Measurements from ENCODE around the gene CCDC102A. TPM values are rescaled to one million over a fixed set of nuclear protein-coding genes. Genes with fewer than 3 reads are reported as not detected.

Gene CCDC102A
- total and polyA plus RNA-seq, 2 of the 13 experiments (the other 11 are each of a cell fraction or from before 2014, with no cell fraction given): 2.1 to 2.8 TPM

GRCh38 chr16:57479976-57480753 lies 56.2 kb downstream of the CCDC102A start (continued):
- TF ChIP-seq ZFP91 (CRISPR knock-in tag; IDR thresholded peaks at IDR 0.05; ENCODE audit: borderline replicate concordance) (peak; percentile 37), TFAP4 (IDR thresholded peaks at IDR 0.05; ENCODE audit: borderline replicate concordance, low read depth) (peak; percentile 54; the same call in 1 of the 2 replicates), ZNF564 (CRISPR knock-in tag; IDR thresholded peaks at IDR 0.05) (no peak), ATM (IDR thresholded peaks at IDR 0.05; ENCODE audit: borderline replicate concordance) (no peak), BRCA1 (CRISPR knock-in tag; IDR thresholded peaks at IDR 0.05) (peak; percentile 41; the same call in 1 of the 2 replicates), ZSCAN30 (CRISPR knock-in tag; IDR thresholded peaks at IDR 0.05) (no peak), PLRG1 (conservative IDR thresholded peaks at IDR 0.05) (no peak), NONO (IDR thresholded peaks at IDR 0.05) (no peak), NONO (CRISPR knock-in tag; conservative IDR thresholded peaks at IDR 0.05) (peak; percentile 77), ZSCAN9 (CRISPR knock-in tag; IDR thresholded peaks at IDR 0.05; ENCODE audit: borderline replicate concordance) (peak; percentile 83; the same call in 1 of the 2 replicates), MAX (IDR thresholded peaks at IDR 0.05) (peak; percentile 66), ZBTB3 (CRISPR knock-in tag; IDR thresholded peaks at IDR 0.05; ENCODE audit: borderline replicate concordance, low read depth) (peak; percentile 53; the same call in 1 of the 2 replicates), ZNF547 (CRISPR knock-in tag; IDR thresholded peaks at IDR 0.05) (0 out of 2 replicates have a peak, but pooled peaks have one; percentile 21), NFATC3 (CRISPR knock-in tag; IDR thresholded peaks at IDR 0.05) (no peak), PATZ1 (CRISPR knock-in tag; IDR thresholded peaks at IDR 0.05) (peak; percentile 98), CENPT (CRISPR knock-in tag; IDR thresholded peaks at IDR 0.05; ENCODE audit: low read depth) (no peak), ZNF3 (CRISPR knock-in tag; IDR thresholded peaks at IDR 0.05) (peak; percentile 41; the same call in 1 of the 2 replicates), MYC (CRISPR knock-in tag; IDR thresholded peaks at IDR 0.05; ENCODE audit: borderline replicate concordance) (peak; percentile 64; the same call in 1 of the 2 replicates), SRY (CRISPR knock-in tag; IDR thresholded peaks at IDR 0.05) (peak; percentile 69; the same call in 1 of the 2 replicates), ELF1 (CRISPR knock-in tag; IDR thresholded peaks at IDR 0.05) (peak; percentile 92), ZBTB7B (CRISPR knock-in tag; IDR thresholded peaks at IDR 0.05) (no peak), ZNF556 (CRISPR knock-in tag; IDR thresholded peaks at IDR 0.05; ENCODE audit: borderline replicate concordance) (peak; percentile 47; the same call in 1 of the 2 replicates), RBM39 (IDR thresholded peaks at IDR 0.05; ENCODE audit: low read depth, low read length, poor library complexity, severe bottlenecking) (peak; percentile 81)
- TF ChIP-seq, protein P1, sequence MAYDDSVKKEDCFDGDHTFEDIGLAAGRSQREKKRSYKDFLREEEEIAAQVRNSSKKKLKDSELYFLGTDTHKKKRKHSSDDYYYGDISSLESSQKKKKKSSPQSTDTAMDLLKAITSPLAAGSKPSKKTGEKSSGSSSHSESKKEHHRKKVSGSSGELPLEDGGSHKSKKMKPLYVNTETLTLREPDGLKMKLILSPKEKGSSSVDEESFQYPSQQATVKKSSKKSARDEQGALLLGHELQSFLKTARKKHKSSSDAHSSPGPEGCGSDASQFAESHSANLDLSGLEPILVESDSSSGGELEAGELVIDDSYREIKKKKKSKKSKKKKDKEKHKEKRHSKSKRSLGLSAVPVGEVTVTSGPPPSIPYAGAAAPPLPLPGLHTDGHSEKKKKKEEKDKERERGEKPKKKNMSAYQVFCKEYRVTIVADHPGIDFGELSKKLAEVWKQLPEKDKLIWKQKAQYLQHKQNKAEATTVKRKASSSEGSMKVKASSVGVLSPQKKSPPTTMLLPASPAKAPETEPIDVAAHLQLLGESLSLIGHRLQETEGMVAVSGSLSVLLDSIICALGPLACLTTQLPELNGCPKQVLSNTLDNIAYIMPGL (CRISPR knock-in tag; IDR thresholded peaks at IDR 0.05; ENCODE audit: borderline replicate concordance in 1 of 2, low read depth in 1 of 2): no peak; a peak in 1 of 4 replicates

Measured in HepG2 (cell line).